Erythroblast (primary cell): ENCODE results near the gene LIPT2.

Source experiments
- GATA1 ChIP-seq: IDR thresholded peaks from 2 replicates; pipeline ENCODE4 v1.6.1; 2011; ENCODE audit warnings: low read depth, mild to moderate bottlenecking, control low read depth, low read length, moderate library complexity
- POLR2A ChIP-seq: IDR thresholded peaks from 2 replicates; pipeline ENCODE4 v1.6.1; 2011; ENCODE audit warnings: mild to moderate bottlenecking, low read length

- TF ChIP-seq POLR2A (no peak), GATA1 (no peak)
These were observed 44.1 kb downstream of the LIPT2 start for GRCh38 chr11:74449369-74449931.
